Measurements from ENCODE around the gene POLN. TPM values are rescaled to one million over a fixed set of nuclear protein-coding genes. Genes with fewer than 3 reads are reported as not detected.
"Not testable (repeated sequence)": the region's sequence is repeated elsewhere in the genome, so short reads cannot be mapped to it uniquely, and the experiment has no call there.

POLN gene
- polyA plus RNA-seq, 1 donor: 3.1 TPM

DNA sequence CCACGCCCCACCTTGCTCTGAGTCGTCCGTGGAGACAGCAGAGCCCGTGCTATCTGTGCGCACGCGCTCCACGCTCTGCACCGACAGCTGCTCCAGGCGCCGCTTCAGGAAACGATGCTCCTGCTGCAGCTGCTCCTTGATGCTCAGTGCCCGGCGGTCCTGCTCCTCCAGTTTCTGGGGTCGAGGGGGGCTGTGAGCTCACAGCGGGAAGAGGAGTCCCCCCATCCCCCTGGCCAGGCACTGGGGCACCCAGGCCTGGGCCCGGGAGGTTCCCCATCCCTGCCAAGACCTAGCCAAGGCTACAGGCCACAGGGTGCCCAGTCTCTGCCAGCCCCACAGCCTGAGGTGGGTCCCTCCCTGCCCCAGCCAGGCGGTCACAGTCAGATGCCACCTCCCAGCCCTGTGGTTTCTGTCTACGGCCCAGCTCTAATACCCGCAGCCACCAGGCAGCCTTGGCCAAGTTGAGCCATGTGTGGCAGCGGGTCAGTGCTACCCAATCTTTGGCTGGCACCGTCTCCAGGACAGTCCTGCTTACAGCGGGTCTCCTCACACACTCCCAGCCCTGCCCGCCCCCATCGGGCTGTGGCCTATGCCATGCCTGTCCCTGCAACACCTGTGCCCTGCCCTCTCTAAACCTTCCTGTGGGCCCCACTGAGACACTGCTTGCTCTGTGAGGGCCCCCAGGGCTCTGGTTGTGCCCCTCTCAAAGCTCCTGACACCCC is 9.3 kb upstream of the POLN start:
- no peak for DNase-seq

DNA sequence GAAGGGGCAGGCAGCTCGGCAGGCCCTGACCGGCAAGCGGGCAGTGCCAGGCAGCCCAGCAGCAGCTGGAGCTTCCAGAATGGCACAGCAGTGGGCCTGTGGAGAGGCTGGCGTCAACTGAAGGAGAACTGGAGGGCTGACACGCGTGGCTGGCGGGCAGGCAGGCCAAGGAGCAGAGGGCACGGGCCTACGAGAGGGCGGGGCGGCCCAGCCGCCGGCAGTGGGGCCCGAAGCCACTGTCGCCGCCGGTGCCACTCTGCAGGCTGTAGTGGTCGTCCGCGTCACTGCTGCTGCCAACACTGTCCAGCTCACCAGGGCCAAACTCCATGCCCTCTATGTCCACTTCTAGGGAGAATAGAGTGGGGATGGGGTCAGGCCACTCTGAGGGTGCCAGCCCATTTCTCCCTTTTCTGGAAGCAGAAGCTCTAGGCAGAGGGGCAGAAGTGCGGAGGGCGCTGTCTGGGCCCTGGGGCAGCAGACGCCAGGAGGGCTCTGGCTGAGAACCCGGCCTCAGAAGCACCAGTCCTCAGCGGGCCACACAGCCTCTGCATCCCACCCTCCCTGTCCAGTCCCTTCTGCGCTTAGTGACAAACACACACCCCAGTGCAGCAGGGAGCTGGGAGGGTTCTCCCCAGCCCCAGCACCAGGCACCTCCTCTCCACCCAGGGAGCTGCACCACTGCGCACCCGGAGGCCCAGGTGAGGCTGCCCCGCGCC is 8.6 kb upstream of the POLN start:
- DNase-seq: no peak

DNA sequence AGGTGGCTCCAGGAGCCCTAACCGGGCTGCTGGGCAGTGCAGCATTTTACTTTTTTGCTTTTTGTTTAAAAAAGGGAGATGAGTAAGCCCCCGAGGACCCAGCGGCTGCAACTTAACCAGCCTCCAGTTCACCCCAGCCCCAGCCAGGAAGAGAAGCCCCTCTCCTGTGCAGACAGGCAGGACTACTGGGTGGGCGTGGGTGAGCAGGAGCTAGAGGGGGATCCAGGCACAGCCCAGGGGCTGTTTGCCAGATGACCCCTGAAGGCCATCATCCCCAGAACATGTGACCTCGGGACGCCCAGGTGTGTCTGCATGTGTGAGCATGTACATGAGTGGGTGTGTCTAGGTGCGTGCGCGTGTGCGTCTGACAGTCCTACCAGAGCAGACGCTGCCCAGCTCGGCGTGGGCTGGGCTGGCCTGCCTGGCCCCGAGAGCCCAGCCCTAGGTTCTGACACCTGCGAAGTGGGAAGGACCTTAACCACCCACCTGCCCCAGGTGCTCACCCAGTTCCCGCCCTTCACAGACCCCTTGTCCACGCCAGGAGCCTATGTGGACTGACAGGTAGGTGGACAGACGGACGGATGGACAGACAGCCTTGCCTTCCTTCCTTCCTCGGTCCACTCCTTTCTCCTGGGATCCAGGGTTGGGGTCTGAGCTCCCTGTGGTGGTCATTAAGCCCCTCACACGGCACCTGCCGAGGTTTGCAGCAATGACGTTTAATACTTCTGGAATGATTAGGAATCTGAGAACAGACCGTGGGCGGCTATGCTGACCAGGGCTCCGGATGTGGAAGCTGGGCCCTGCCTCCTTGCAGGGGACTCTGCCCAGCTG is 7.8 kb upstream of the POLN start:
- DNase-seq: no peak

DNA sequence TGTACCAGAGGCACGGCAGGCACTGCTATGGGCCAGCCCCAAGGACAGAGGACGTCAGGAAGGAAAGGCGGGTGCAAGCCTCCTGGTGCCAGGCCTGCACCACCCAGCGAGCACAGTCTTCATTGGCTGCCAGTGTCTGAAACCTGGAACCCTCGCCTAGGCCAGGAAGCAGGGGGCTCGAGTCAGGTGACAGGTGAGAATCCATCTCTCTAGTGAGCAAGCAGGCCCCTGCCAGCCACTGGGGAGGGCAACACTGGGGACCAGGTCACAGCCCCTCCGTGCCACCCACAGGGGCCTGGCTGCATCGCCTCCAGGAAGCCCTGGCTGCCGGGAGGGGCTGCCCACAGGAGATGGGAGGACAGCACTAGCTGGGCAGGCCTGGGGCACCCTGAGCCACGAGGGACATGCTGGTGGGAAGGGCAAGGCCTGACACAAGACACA is 6.9 kb upstream of the POLN start:
- no peak for DNase-seq

DNA sequence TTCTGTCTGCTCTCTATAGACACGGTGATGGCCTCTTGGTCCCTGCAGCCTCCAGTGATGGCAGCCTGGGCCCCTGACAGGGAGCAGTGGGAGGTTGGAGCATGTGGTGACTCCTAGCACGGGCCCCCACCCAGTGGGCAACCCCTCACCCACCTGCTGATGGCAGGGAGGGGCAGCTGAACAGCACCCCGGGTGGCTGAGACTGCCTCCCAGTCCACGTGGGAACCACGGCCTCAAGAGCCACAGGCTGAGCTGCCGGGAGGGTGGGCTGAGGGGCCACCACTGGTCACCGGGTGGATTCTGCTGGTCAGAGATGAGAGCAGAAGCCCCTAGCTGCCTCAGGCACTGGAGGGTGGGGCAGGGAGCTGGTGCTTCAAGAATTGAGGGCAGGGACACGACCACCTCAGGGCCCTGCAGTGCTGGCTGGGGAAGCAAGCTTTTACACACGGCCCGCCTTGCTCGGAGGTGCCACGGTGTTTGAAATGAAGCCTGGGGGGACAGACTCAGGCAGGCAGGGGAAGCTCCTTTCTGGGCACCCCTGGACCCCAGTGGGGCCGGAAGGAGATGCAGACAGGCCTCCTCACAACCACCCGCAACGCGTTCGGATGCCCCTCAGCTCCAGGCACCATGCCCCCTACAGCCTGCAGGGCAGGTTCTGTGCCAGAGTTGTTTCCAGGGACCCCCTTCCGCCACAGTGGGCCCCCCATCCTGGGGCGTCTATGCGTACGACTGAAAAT is 6.3 kb upstream of the POLN start:
- no peak for DNase-seq

DNA sequence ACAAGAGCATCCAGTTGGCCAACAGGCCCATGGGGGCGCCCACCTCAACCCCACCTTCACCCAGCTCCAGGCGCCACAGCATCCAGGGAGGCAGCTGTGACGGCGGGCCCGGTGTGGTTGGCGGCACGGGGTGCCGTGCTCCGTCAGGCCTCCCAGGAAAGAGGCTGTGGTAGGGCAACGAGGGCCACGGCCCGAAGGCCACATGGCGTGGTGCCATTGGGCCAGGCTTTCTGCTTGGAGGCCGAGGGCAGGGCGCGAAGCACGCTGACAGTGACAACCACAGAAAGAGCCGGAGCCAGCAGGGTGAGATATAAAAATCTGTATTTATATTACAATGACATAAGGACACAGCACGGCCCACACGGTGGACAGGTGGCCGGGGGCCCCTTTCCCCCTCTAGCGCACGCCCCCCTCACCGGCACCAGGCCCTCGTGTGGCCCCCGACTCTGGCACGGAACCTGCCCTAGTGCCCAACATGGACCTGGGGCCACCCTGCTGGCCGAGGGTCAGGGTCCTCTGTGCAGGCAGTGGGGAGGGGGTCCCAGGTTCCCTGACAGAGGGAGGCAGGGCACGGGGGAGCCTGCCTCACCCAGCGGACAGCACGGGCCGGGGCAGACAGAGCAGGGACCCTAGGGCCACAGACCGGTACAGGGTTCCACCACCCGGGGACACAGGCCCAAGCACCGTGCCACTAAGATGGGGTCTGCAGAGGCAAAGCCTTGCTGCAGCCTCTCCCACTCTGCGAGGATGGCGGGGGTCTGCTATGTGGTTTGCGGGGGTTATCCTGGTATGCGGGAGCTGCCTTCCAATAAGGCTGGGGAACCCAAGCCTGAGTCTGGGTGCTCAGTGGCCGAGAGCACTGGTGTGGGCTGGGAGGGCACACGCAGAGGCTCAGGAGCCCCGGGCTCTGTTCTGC is 5.5 kb upstream of the POLN start:
- DNase-seq: no peak

DNA sequence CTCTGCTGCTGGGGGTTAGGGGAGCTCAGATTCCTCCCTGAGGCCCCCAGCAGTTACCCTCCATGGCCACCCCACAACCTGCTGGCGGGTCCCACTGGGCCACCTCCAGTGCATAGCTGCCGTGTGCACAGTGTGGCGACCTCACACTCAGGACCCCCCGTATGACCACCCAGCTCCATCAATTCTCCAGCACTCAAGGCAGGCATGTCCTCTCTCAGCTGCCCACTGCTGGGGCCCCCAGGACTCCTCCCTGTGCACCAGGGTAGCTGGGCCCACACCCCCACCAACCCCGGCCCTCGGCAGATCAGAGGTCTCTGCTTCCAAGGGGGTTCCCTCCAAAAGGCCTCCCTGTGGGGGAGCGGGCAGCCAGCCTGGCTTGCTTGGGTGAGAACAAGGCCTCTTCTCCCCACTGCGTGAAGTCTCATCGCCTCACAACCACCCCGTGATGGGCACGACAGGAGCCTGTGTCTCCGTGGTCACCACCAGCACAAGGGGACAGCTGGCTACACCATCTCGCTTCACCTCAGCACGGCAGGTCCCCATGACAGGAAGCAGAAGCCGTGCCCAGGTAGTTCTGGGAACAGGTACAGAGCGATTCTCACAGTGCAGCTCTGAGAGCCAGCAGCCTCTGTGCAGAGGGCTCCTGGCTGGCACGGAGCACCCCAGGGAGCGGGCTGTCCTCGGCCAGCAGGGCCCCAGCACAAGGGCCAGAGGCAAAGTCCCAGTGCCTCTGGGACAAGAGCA is 4.6 kb upstream of the POLN start:
- no peak for DNase-seq

DNA sequence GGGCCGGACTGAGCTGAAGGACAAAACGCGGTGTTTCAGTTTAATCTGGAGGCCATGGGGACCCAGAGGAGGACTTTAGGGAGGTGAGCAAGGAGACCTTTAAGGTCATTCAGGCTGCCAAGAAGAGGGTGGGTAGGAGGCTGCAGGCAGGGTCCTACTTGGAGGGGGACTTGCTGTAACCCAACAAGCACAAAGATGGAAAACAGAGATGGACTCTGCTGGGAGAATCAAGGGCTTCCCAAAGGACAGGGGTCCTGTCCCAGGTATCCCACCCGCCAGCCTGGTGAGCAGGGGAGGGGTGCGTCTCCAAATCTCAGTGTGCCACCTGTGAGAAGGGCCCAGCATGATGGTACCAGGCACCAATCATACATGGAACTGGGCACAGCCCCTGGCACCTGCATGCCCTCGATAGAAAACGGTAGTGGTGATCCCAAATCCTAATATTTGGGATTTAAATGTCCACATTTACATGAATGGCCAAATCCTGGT is 3.9 kb upstream of the POLN start:
- no peak for DNase-seq

DNA sequence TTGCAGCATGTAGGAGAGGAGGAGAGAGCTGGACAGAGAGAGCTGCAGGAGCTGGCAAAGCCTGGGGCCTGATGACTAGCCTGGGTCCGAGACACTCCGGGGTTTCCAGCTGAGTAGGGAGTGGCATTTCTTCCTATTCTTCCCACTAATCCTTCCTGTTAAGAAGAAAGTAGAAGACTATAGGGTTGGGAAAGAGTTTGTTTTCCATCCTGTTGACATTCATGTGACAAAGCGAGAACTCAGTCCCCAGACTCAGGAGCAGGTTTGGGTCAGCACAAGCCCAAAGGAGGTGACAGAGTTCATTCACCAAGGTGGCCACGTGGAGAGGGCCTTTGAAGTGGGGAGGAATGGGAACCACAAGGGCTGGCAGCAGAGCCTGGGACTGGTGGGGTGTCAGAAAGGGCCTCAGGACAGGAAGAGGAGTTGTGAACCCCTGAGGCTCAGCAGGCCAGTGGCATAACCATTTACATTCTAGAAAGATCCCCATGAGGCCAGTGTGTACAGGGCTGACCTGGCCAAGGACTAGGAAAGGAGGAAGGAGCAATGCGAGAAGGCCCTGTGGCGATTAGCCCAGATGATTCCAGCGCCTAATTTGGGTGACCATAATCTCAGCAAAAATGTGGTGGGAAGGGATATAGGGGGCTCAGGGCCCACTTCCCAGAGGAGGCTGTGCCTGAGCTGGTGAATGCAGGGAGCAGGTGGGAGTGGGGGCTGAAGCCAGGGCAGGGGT is 3.3 kb upstream of the POLN start:
- DNase-seq: no peak

DNA sequence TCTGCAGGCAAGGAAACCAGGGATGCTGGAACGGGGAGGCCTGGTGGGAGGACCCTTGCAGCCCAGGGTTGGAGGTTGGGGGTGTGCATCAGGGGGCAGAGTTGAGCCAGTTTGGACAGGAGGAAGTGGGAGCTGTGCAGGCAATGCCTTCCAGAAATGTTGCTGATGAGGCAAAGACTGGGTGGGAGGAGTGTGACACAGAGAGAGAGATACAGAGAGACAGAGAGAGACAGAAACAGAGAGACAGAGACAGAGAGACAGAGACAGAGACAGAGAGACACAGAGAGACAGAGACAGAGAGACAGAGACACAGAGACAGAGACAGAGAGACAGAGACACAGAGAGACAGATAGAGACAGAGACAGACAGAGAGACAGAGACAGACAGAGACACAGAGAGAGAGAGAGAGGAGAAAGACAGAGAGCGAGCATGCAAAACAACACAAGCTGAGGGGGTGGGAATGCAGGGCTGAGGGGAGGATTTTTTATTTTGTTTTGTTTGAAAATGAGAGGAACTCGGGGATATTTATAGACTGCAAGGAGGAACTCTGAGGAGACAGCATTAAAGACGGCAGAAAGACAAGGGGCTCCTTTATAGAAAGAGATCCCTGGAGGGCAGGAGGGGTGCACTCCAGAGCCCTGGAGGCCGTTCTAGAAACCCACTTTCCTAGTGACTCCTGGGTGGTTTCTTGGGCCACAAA is 1.9 kb upstream of the POLN start:
- peak; percentile 66 for DNase-seq

DNA sequence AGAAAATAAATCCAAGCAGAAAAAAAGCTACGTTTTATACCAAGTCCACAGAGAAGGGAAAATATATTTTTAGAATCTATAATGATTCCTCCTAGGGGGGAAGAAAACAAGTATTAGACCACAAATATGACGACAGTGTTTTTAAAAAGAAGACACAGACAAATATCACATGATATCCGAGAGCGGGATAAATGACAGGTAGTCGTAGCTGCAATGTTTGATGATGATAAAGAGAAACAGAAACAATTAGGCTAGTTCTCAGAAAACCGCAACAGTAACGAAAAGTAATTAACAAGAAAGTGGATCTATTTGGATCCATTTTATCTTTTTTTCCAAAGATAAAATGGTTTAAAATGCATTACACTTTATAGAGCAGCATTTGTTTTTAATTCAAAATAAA is 918 bp downstream of the POLN start:
- DNase-seq: no peak

DNA sequence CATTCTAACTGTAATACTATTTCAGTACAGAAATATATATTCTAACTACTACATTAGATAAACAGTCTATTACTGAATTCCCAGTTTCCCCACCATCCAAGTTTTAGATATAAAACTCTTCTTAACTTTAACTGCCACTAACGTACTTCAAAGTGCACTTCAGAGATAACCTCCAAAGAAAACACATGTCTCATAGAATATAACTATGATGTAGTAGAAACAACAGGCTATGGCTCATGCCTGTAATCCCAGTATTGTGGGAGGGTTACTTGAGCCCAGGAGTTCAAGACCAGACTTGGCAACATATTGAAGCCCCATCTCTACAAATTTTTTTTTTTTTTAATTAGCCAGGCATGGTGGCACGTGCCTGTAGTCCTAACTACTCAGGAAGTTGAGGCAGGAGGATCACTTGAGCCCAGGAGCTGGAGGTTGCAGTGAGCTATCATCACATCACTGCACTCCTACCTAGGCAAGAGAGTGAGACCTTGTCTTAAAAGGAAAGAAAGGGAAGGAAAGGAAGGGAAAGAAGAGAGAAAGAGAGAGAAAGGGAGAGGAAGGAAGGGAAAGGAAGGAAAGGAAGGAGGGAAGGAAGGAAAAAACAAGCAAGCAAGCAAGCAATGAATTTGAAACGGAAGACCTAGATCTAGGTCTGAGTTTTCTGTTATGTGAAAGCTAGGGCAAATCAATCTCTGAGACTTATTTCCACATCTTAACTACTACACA is 4.8 kb downstream of the POLN start:
- DNase-seq: no peak

DNA sequence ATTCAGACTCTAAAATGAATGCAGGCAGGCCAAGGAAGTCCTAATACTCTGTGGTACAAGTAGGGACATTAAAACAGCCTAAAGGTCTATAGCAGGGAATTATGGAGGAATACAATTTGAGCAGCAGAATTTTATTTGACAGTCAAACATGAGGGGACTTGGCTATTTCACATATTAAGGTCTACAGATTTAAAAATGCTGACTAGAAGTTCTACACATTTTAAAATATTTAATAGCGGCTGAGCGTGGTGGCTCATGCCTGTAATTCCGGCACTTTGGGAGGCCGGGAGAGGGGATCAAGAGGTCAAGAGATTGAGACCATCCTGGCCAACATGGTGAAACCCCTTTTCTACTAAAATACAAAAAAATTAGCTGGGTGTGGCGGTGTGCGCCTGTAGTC is 10.8 kb downstream of the POLN start:
- DNase-seq: no peak

DNA sequence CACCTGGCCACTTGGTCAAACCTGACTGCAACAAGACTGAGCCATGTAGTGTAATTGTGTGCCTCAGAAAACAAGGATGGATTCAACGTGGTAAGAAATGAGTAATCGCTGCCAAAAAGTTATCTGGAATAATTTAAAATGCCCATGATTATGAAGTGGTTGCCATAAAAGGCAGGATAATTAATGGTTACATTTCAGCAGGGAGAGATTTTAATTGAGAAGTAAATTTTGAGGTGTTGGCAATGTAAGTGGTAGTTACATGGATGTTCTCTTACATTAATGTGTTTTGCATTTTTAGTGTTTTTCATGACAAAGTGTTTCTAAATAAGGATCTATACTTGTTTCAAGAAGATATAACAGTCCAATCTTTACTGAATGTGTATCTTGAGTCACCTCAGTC is 15.7 kb downstream of the POLN start:
- no peak for DNase-seq

DNA sequence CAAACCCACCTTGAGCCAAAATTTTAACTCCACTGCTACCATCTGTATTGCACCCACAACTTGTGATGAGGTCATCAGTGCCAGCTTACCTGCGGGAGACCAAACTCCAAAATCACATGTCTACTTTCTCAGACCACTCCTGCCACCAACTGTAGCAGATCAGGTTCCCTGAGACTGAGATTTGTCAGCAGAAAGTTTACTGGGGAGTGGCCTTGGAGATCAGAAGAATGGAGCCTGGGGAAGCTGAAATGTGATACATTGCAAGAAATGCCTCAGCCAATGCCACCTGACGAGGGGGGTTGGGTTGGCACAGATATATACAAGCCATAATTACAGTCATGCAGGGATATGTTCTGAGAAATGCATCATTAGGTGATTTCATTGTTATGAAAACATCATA is 19.1 kb downstream of the POLN start:
- DNase-seq: no peak

DNA sequence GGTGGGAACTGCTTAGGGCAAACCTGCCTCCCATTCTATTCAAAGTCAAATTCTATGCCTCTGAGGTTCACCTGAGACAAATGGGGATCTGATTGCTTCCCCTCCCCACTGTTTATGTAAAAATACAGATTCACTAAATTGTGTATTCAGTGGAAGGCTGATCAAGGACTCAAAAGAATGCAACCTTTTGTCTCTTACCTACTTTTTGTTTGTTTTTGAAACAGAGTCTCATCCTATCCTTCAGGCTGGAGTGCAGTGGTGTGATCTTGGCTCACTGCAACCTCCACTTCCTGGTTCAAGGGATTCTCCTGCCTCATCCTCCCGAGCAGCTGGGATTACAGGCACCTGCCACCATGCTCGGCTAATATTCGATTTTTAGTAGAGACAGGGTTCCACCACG is 20.5 kb downstream of the POLN start:
- not testable (repeated sequence) for DNase-seq

DNA sequence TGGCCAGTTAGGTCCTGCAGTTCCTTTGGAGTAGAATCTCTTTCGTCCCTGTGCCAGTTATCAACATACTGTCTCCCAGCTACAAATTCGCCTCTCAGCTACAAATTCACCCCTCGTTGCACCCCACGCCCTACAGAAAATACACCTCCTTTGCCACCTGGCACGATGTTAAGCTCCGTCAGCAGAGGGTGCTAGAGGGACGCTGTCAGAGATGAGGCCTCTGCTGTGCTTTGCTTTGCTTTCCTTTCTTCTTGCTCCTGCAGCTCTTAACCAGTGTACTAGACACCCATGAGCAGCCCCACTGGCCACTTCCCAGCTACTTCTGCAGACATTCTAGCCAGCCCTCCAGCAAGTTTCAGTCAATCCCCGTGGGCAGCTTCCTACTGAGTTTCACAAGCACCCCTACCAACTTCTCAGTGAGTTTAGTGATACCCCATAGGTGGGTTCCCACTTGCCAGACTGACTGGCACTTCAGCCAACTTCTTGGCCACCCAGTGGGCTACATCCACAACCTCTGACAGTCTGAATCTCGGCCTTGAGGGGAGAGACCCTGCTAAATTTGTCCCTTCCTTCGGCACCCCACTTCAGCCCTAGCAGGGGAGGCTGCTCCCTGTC is 21.8 kb downstream of the POLN start:
- peak; percentile 62 for DNase-seq

DNA sequence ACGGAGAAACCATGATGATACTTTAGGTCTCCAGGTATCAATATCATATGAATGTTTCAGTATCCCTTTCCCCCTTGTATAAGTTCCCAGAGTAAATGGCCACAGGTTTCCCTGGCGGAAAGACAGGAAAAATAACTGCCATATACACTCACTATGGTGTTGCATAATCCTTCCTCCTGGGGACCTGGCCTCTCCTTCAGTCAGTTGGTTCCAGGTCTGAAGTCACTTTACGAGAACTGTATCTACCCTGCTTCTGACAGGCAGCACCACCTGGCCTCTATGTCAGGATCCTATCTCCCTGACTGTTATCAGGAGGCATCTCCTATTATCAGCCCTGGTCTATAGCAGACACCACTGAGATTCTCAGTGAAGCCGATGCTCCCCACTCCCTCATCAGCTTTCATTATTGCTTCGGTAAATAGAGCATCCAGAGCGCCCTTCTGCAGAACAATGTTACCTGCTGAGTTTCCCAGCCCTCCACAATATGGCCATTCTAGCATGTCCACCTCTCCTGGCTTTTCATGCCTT is 22.6 kb downstream of the POLN start:
- DNase-seq: no peak
